HCT116 (cell line): ENCODE measurements around the gene AEBP1. TPM values are rescaled to one million over a fixed set of nuclear protein-coding genes. Genes with fewer than 3 reads are reported as not detected.

Source experiments
- ATAC-seq: fragments of 200-7000 bp; cut with Tn5 transposase; 2 replicates; pipeline ENCODE4 v1.9.1; 2020; ENCODE audit warnings: mild to moderate bottlenecking, moderate library complexity
- BruUV-seq: library from RNA; stranded (reverse); fragments of 400-500 nt; replicated peaks from 2 replicates; lab custom pipeline; 2021; lab: Mats Ljungman, UMichigan
- CTCF ChIA-PET: fragments of 300-600 bp; sonication (Branson Sonifier 250); formaldehyde crosslinking; loops from one replicate; lab custom pipeline; 2021; ENCODE audit warnings: antibody characterized with exemption; lab: Charles Lee
- POLR2A ChIA-PET: fragments of 300-600, 350-600 bp; sonication (Branson Sonifier 250); formaldehyde crosslinking; loops from one replicate; lab custom pipeline; 2021; ENCODE audit warnings: antibody characterized with exemption; lab: Charles Lee
- RAD21 ChIA-PET, 2 experiments: fragments of 300-600 bp; sonication (Branson Sonifier 250); formaldehyde crosslinking; loops; one replicate each; lab custom pipeline; 2023; ENCODE audit warnings: low total read pairs in 2 of 2; ENCODE audit not compliant: uncharacterized antibody in 2 of 2, unreplicated experiment in 2 of 2, low non-redundant PET in 1 of 2; lab: Charles Lee
- DNase-seq: peaks from one replicate; pipeline ENCODE4 v3.0.0-alpha.2; 2010; ENCODE audit warnings: low read depth, low spot score
- H2AFZ ChIP-seq: fragments of 200-600 bp; shearing (Covaris generic), sonication (generic); 2 replicates; pipeline ENCODE4 v1.6.1; 2017; ENCODE audit warnings: low read depth, mixed run types, mixed read lengths, antibody characterized with exemption, low read length; ENCODE audit not compliant: poor library complexity, severe bottlenecking
- H3K27ac ChIP-seq: 2 replicates; pipeline ENCODE4 v1.5.1; 2012; ENCODE audit warnings: low read depth, low read length
- H3K27me3 ChIP-seq: fragments of 200-600 bp; sonication (generic); 2 replicates; pipeline ENCODE4 v1.6.1; 2016; ENCODE audit warnings: mixed run types, low read length, mixed read lengths; ENCODE audit not compliant: insufficient read depth
- H3K36me3 ChIP-seq, 2 experiments: fragments of 200-500 bp in 1 of 2; fragments of 200-600 bp in 1 of 2; sonication (Bioruptor generic) in 1 of 2; sonication (generic) in 1 of 2; 2 replicates each; pipeline versions ENCODE4 v1.5.1 to v1.6.1; 2014 to 2016; ENCODE audit warnings: low read length in 2 of 2, inconsistent platforms in 1 of 2, mixed read lengths in 1 of 2, mixed run types in 1 of 2; ENCODE audit not compliant: insufficient read depth in 2 of 2, control insufficient read depth in 1 of 2
- H3K4me1 ChIP-seq, 2 experiments: fragments of 200-600 bp in 1 of 2; sonication (generic) in 1 of 2; 2 replicates each; pipeline versions ENCODE4 v1.5.1 to v1.6.1; 2012 to 2017; ENCODE audit warnings: low read length in 2 of 2, inconsistent platforms in 1 of 2, mild to moderate bottlenecking in 1 of 2, mixed read lengths in 1 of 2, mixed run types in 1 of 2, moderate library complexity in 1 of 2; ENCODE audit not compliant: insufficient read depth in 2 of 2, control insufficient read depth in 1 of 2
- H3K4me2 ChIP-seq: fragments of 200-600 bp; sonication (generic); 2 replicates; pipeline ENCODE4 v1.6.1; 2017; ENCODE audit warnings: mixed run types, low read length, mixed read lengths
- H3K4me3 ChIP-seq, 2 experiments: fragments of 200-600 bp in 1 of 2; sonication (generic) in 1 of 2; replicated peaks in 1 of 2; 2 replicates each; pipeline ENCODE4 v1.5.1; 2011 to 2016; ENCODE audit warnings: low read length in 2 of 2, control low read depth in 1 of 2, low read depth in 1 of 2, mild to moderate bottlenecking in 1 of 2, mixed read lengths in 1 of 2, mixed run types in 1 of 2
- H3K79me2 ChIP-seq: fragments of 200-600 bp; sonication (generic); 2 replicates; pipeline ENCODE4 v1.6.1; 2017; ENCODE audit warnings: mild to moderate bottlenecking, mixed run types, low read length, moderate library complexity, mixed read lengths; ENCODE audit not compliant: insufficient read depth
- H3K9ac ChIP-seq: fragments of 200-600 bp; sonication (generic); 2 replicates; pipeline ENCODE4 v1.6.1; 2016; ENCODE audit warnings: low read length, mixed read lengths
- H3K9me2 ChIP-seq: fragments of 200-600 bp; sonication (generic), shearing (Covaris generic); 2 replicates; pipeline ENCODE4 v1.6.1; 2017; ENCODE audit warnings: mixed run types, mild to moderate bottlenecking, moderate library complexity; ENCODE audit not compliant: insufficient read depth
- H3K9me3 ChIP-seq, 2 experiments: fragments of 200-500 bp in 1 of 2; fragments of 200-600 bp in 1 of 2; sonication (Bioruptor generic) in 1 of 2; sonication (generic) in 1 of 2; 2 replicates each; pipeline ENCODE4 v1.6.1; 2014 to 2017; ENCODE audit warnings: low read length in 2 of 2, mixed read lengths in 2 of 2, inconsistent platforms in 1 of 2, low read depth in 1 of 2, mild to moderate bottlenecking in 1 of 2, mixed run types in 1 of 2, moderate library complexity in 1 of 2; ENCODE audit not compliant: control insufficient read depth in 1 of 2, insufficient read depth in 1 of 2
- H4K20me1 ChIP-seq: fragments of 200-600 bp; sonication (generic), shearing (Covaris generic); 2 replicates; pipeline ENCODE4 v1.6.1; 2017; ENCODE audit warnings: mixed run types, mild to moderate bottlenecking, moderate library complexity; ENCODE audit not compliant: insufficient read depth
- CBX3 ChIP-seq: IDR thresholded peaks from 2 replicates; pipeline ENCODE4 v1.6.1; 2012; ENCODE audit warnings: low read depth
- EZH2 ChIP-seq: fragments of 200-600 bp; sonication (generic); IDR thresholded peaks from 2 replicates; pipeline ENCODE4 v1.6.1; 2017; ENCODE audit warnings: antibody characterized with exemption, mixed run types
- EZH2phosphoT487 ChIP-seq: fragments of 200-600 bp; IDR thresholded peaks from 2 replicates; pipeline ENCODE4 v1.6.1; 2018; ENCODE audit warnings: antibody characterized with exemption, borderline replicate concordance
- JUND ChIP-seq: IDR thresholded peaks from 2 replicates; pipeline ENCODE4 v1.6.1; 2012
- POLR2A ChIP-seq: IDR thresholded peaks from 2 replicates; pipeline ENCODE4 v1.7.0; 2011; ENCODE audit warnings: borderline replicate concordance; ENCODE audit not compliant: insufficient read depth, insufficient read length; ENCODE audit errors: extremely low read depth
- SIN3A ChIP-seq: IDR thresholded peaks from 2 replicates; pipeline ENCODE4 v1.6.1; 2012; ENCODE audit warnings: low read depth
- SP1 ChIP-seq: IDR thresholded peaks from 2 replicates; pipeline ENCODE4 v1.6.1; 2012; ENCODE audit warnings: low read depth
- YY1 ChIP-seq: IDR thresholded peaks from 2 replicates; pipeline ENCODE4 v1.6.1; 2011; ENCODE audit warnings: low read length, low read depth, moderate library complexity, mild to moderate bottlenecking; ENCODE audit not compliant: insufficient replicate concordance; ENCODE audit errors: extremely low read depth
- intact Hi-C: fragments of 100-400 bp; cut with micrococcal nuclease; formaldehyde crosslinking; loops from 2 replicates; pipeline ENCODE4 v1.10.0; 2022
- total RNA-seq: library from RNA; stranded (reverse); gene quantifications from one replicate; pipeline ENCODE4 v1.2.1, GENCODE V29; 2021; ENCODE audit not compliant: unreplicated experiment
- TF ChIP-seq, protein P1 (sequence below): IDR thresholded peaks from 2 replicates; pipeline ENCODE4 v1.6.1; 2012
- TF ChIP-seq, protein P2 (sequence below): IDR thresholded peaks from 2 replicates; pipeline ENCODE4 v1.6.1; 2011; ENCODE audit warnings: mild to moderate bottlenecking, low read length, moderate library complexity; ENCODE audit not compliant: insufficient replicate concordance; ENCODE audit errors: extremely low read depth
- TF ChIP-seq, protein P3 (sequence below), 3 experiments: fragments of 200-600 bp in 1 of 3; sonication (generic) in 1 of 3; IDR thresholded peaks in 2 of 3; conservative IDR thresholded peaks in 1 of 3; 2 replicates each; pipeline ENCODE4 v1.5.1; 2012 to 2017; ENCODE audit warnings: low read depth in 2 of 3, low read length in 2 of 3, antibody characterized with exemption in 1 of 3, borderline replicate concordance in 1 of 3, control low read depth in 1 of 3, mild to moderate bottlenecking in 1 of 3, mixed read lengths in 1 of 3, mixed run types in 1 of 3, moderate library complexity in 1 of 3; ENCODE audit not compliant: insufficient read depth in 1 of 3

Gene AEBP1
- total RNA-seq, 1 experiment from 2014 or later, result 0.49 TPM

DNA sequence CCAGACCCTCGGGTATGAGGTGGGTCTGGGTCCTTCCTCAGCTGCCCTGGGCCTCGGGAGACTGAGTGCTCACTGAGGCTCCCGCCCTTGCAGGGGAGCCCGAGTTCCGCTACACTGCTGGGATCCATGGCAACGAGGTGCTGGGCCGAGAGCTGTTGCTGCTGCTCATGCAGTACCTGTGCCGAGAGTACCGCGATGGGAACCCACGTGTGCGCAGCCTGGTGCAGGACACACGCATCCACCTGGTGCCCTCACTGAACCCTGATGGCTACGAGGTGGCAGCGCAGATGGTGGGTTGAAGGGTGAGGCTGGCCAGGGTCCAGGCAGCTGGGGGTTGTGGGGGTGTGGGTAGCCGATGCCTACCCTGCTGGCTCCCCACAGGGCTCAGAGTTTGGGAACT is 7.6 kb downstream of the AEBP1 start:
- Histone ChIP-seq H3K27ac (no peak overlapping the region), H4K20me1 (no peaks in the 10 kb centered on the region), H3K4me2 (no peak overlapping the region), H3K36me3 (peaks cover 8 to 10% of the 10 kb centered on the region in 2 experiments; a peak in 3 of 4 replicates), H3K9me2 (no peaks in the 10 kb centered on the region), H3K79me2 (no peaks in the 10 kb centered on the region), H3K4me1 (no peaks in the 10 kb centered on the region), H2AFZ (no peak overlapping the region), H3K9ac (no peak overlapping the region), H3K4me3 (no peak overlapping the region), H3K9me3 (no peaks in the 10 kb centered on the region), H3K27me3 (no peaks in the 10 kb centered on the region)
- ChIA-PET POLR2A (no interaction called here), CTCF (no interaction called here), RAD21 (no interaction called here)
- no peak for TF ChIP-seq CBX3
- no peak for TF ChIP-seq JUND
- no peak for TF ChIP-seq POLR2A
- no peak for TF ChIP-seq EZH2
- no peak for TF ChIP-seq EZH2phosphoT487
- TF ChIP-seq SP1, result no peak
- TF ChIP-seq YY1, result no peak
- TF ChIP-seq, protein P1, sequence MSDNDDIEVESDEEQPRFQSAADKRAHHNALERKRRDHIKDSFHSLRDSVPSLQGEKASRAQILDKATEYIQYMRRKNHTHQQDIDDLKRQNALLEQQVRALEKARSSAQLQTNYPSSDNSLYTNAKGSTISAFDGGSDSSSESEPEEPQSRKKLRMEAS, result no peak
- TF ChIP-seq SIN3A, result no peak
- TF ChIP-seq, protein P2, sequence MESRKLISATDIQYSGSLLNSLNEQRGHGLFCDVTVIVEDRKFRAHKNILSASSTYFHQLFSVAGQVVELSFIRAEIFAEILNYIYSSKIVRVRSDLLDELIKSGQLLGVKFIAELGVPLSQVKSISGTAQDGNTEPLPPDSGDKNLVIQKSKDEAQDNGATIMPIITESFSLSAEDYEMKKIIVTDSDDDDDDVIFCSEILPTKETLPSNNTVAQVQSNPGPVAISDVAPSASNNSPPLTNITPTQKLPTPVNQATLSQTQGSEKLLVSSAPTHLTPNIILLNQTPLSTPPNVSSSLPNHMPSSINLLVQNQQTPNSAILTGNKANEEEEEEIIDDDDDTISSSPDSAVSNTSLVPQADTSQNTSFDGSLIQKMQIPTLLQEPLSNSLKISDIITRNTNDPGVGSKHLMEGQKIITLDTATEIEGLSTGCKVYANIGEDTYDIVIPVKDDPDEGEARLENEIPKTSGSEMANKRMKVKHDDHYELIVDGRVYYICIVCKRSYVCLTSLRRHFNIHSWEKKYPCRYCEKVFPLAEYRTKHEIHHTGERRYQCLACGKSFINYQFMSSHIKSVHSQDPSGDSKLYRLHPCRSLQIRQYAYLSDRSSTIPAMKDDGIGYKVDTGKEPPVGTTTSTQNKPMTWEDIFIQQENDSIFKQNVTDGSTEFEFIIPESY, result no peak
- TF ChIP-seq, protein P3, sequence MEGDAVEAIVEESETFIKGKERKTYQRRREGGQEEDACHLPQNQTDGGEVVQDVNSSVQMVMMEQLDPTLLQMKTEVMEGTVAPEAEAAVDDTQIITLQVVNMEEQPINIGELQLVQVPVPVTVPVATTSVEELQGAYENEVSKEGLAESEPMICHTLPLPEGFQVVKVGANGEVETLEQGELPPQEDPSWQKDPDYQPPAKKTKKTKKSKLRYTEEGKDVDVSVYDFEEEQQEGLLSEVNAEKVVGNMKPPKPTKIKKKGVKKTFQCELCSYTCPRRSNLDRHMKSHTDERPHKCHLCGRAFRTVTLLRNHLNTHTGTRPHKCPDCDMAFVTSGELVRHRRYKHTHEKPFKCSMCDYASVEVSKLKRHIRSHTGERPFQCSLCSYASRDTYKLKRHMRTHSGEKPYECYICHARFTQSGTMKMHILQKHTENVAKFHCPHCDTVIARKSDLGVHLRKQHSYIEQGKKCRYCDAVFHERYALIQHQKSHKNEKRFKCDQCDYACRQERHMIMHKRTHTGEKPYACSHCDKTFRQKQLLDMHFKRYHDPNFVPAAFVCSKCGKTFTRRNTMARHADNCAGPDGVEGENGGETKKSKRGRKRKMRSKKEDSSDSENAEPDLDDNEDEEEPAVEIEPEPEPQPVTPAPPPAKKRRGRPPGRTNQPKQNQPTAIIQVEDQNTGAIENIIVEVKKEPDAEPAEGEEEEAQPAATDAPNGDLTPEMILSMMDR (IDR thresholded peaks at IDR 0.05 in 2 of 3, conservative IDR thresholded peaks at IDR 0.05 in 1 of 3; ENCODE audit: borderline replicate concordance in 1 of 3, insufficient read depth in 1 of 3, low read depth in 2 of 3, low read length in 2 of 3), result no peak
- intact Hi-C loops, result no loop called here
- DNase-seq, result no peak
- BruUV-seq, result no TSS peak
- no peak for ATAC-seq
